Cardiac ventricle fibroblast (primary cell): ENCODE data around the gene YIPF4. TPM values are rescaled to one million over a fixed set of nuclear protein-coding genes. Genes with fewer than 3 reads are reported as not detected.

Source experiments
- total RNA-seq: library from RNA; depleted of rRNA; stranded (reverse); fragments of >200 nt; gene quantifications from 2 replicates; pipeline ENCODE4 v1.2.3, GENCODE V29; 2015

Gene YIPF4
- total RNA-seq: 7.0 and 16.6 TPM in 2 replicates

DNA sequence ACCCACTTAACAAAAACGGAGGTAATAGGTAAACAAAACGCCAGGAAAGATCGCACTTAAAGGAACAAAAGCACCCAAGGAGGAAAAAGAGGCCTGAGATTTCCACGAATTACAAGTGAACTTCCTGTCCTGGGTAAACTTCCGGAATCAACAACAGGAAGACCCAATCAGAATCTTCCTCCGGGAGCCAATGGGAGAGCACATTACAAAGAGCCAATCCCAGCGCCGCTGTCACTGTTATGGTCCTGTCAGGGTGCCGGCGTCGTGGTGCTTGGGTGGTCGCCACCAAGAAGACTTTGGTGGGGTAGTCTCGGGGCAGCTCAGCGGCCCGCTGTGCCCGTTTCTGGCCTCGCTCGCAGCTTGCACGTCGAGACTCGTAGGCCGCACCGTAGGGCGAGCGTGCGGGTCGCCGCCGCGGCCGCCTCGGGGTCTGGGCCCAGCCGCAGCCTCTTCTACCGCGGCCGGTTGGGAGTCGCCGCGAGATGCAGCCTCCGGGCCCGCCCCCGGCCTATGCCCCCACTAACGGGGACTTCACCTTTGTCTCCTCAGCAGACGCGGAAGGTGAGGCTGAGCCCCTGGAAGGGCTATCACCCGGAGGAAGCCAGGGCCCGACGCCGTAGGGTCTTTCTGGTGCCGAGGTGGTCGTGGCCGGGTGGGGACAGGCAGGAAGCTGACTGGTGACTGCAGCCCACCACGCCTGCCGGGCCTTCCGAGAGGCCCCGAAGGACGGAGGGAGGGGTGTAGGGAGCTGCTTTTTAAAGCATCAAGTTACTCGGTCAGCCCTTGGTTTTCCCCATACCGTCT, at the start of gene YIPF4:
YIPF4 (plus strand) TSS at position 231 of the 804 bp plus-strand sequence; CDS start at position 483, 252 bp downstream.

DNA sequence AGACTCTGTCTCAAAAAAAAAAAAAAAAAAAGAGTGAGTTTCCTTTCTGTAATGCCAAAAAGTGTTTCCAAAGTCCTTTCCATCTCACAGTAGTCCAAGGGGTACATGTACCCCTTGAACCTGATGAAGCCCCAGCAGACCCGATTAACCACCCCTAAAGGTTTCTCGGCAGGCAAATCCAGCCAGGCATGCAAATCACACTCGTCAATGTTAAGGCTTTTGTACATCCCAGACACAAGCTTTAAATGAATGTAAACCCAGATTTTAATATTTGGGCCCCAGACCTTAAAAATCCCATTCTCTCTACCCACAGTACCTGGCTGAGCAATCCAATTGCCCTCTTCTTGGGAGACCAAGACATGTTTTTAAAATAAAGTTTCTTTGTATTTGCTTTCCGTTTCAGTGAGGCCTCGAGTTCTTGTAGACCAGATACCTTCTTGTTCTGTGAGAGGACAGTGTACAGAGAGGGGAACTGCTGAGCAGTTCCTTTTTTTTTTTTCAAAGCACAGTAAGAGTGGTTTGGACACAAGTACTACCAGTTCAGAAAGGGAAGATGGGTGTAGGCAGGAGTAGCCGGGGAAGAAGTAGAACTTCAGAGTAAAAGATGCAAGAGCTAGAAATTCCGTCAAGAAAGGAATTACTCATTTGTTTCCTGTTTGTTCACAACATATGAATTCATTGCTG, 13.1 kb upstream of the YIPF4 start, which contains the start of gene NLRC4:
NLRC4 (minus strand) TSS at position 465 of the 684 bp plus-strand sequence. CDS start 8,111 bp downstream, outside the sequence.

DNA sequence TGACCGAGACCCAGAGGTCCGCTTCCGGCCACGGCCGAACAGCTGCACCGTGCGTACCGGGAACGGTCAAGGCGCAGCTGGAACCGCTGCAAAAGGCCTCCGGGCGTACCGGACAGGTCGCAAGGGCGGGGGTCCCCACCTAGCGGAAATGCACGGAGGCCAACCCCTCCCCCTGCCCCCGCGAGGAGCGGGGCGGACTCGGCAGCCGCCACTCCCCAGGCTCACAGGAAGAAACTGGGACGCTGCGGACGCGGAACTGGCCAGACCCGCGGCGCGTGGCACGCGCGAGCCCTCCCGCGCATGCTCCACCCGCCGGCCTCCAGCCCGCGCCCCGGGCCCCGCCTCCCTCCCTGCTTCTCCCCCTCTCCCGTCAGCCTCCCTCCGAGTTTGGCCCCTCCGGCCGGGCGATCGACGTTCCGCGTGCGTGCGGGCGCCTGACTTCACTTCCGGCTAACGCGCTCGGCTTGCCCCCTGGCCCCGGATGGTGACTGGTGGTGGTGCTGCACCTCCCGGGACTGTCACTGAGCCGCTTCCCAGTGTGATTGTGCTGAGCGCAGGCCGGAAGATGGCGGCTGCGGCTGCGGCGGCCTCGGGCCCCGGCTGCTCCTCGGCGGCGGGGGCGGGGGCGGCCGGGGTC, 79.1 kb downstream of the YIPF4 start, which contains the start of gene BIRC6:
BIRC6 (plus strand) TSS at position 343 of the 637 bp plus-strand sequence; CDS start at position 482, 139 bp downstream.

Other genes with a start within 250 kb of the YIPF4 start
- 30.4 and 35.3 TPM in 2 replicates for gene DPY30, start 238.1 kb upstream of the YIPF4 start, total RNA-seq
- gene SPAST, start 214.3 kb upstream of the YIPF4 start, total RNA-seq: 13.9 and 15.8 TPM in 2 replicates
- 17.9 and 18.0 TPM in 2 replicates for gene SLC30A6, start 112.0 kb upstream of the YIPF4 start, total RNA-seq
- not detected in 2 replicates for gene NLRC4, start 13.0 kb upstream of the YIPF4 start, total RNA-seq
- 64.9 and 69.4 TPM in 2 replicates for gene BIRC6, start 79.1 kb downstream of the YIPF4 start, total RNA-seq